HG03439 (cell line): ENCODE data around the gene RBM4.
"Not testable (repeated sequence)": the region's sequence is repeated elsewhere in the genome, so short reads cannot be mapped to it uniquely, and the experiment has no call there.

Experiments used
- ATAC-seq: cut with Tn5 transposase; IDR thresholded peaks from one replicate; pipeline ENCODE4 v1.9.1; 2021; ENCODE audit warnings: mild to moderate bottlenecking, moderate library complexity; ENCODE audit not compliant: unreplicated experiment

RBM4 gene

GRCh38 chr11:66616379-66617154, 21.9 kb upstream of the RBM4 start, which contains the start of gene RBM14:
Gene RBM14, plus strand, starts transcription at chr11:66616630. Its CDS starts 91 bp downstream, at chr11:66616721.
- ATAC-seq = peak; percentile 88

GRCh38 chr11:66617155-66617834, 21.2 kb upstream of the RBM4 start:
- ATAC-seq = peak; percentile 1

GRCh38 chr11:66619080-66619554, 19.4 kb upstream of the RBM4 start:
- ATAC-seq = no peak

- ATAC-seq = no peak
Observed at GRCh38 chr11:66624450-66624849, 14.1 kb upstream of the RBM4 start.

GRCh38 chr11:66625041-66625751, 13.3 kb upstream of the RBM4 start:
- no peak for ATAC-seq

GRCh38 chr11:66625752-66626149, 12.8 kb upstream of the RBM4 start:
- ATAC-seq = no peak

GRCh38 chr11:66626382-66626781, 12.1 kb upstream of the RBM4 start:
- ATAC-seq = no peak

GRCh38 chr11:66626926-66627325, 11.6 kb upstream of the RBM4 start:
- no peak for ATAC-seq

GRCh38 chr11:66628061-66628603, 10.4 kb upstream of the RBM4 start:
- no peak for ATAC-seq

GRCh38 chr11:66629356-66629755, 9.1 kb upstream of the RBM4 start:
- ATAC-seq = no peak

- ATAC-seq = no peak
Observed at GRCh38 chr11:66631883-66632282, 6.6 kb upstream of the RBM4 start.

GRCh38 chr11:66632952-66633351, 5.6 kb upstream of the RBM4 start:
- ATAC-seq = no peak

- ATAC-seq = no peak
Observed at GRCh38 chr11:66636411-66636810, 2.1 kb upstream of the RBM4 start.

GRCh38 chr11:66637557-66638176, 836 bp upstream of the RBM4 start:
- no peak for ATAC-seq

- ATAC-seq = no peak
Observed at GRCh38 chr11:66639066-66639813, 737 bp downstream of the RBM4 start.

- ATAC-seq = not testable (repeated sequence)
Observed at GRCh38 chr11:66639814-66640340, 1.4 kb downstream of the RBM4 start.

- no peak for ATAC-seq
Observed at GRCh38 chr11:66641834-66642233, 3.3 kb downstream of the RBM4 start.

- ATAC-seq = no peak
Observed at GRCh38 chr11:66643745-66644437, 5.4 kb downstream of the RBM4 start.

GRCh38 chr11:66646828-66647227, 8.3 kb downstream of the RBM4 start:
- no peak for ATAC-seq
